NOMO-1 treated with DMSO at 0.1 percent for 48 hours (cell line): ENCODE data around the gene VWC2L.

Experiments used
- DNase-seq: peaks from one replicate; lab custom pipeline; 2025; ENCODE audit not compliant: unreplicated experiment; lab: John Stamatoyannopoulos, UW

VWC2L gene

DNA sequence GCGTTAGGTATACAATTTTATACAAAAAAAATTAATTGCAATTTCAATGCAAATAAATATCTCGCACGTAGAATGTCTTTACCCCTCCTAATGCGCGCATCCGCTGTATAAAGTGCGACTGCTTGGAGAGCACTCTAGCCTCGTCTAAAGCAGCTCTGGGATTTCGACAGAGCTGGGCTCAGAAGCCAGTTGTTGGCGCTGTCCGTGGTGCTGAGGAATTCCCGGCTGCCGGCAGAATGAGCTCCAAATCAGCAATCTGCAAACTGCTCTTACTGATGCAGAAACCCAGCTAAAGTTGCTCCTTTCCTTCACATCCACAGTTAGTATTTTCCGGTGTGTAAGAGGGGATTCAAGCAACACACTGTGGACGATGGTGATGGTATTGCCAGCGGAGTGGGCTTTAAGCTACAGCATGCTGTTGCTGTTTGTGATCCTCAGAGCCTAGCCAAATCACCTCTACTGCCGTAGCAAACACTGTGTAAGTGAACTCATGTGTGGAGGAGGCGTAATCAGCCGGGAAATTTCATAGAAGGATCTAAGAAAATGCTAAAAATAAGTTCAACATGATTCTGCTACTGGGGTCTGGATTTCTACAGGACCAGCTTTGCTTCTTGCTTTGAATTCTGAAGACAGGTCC is at the start of gene VWC2L:
Gene VWC2L (plus strand): TSS at position 137 of the 637 bp plus-strand sequence. CDS start 3,140 bp downstream, outside the sequence.
- DNase-seq: peak; percentile 27

DNA sequence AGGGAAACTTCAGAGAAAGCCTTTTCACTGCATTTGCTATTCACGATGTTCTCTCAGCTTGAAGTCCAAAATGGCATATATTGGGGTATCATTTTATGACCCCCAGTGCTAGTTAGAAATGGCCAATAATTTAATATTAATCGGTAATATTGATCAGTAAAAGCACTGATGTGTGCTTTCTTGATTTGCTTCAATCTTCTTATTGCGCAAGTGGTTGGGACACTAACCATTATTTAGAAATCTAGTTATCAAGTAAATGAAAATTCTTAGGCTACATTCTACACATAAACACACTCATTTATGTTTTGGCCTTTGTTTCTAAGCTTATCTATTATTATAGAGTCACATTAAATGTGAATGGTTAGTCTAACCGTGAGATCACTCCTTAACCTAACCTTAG is 49.7 kb upstream of the VWC2L start:
- no peak for DNase-seq

DNA sequence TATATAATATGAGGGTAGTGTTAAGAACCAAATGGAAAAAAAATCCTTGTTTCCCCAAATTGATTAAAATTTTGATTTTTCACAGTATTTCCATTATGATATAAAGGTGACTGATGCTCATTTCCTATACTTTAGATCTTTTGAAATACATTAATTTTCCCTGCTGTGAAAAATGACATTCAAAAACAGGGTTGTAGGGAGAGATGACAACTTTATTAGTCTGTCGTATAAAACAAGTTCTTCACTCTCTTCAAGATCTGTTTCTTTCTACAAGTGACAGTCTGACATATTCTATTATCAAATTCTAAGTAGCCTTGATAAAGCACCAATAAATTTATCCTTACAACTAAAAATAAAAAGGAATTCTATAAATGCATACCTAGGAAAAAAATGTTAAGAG is 45.3 kb upstream of the VWC2L start:
- DNase-seq: no peak

DNA sequence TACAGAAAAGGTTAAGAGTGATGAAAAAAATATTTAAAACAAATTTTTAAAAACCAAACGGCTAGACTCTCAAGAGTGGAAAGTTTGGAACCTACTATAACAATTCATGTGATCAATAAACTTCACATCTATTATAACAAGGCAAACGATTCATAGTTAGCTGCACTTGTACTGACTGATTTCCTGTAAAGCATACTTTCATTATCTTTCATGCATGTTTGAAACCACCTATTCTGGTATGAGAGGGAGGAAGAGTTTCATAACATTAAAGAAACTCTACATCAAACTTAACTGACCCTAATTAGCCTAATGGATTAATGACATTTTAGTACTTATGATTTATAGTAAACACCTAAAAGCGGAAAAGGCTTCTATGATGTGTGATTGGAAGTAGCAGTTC is 43.7 kb upstream of the VWC2L start:
- no peak for DNase-seq

DNA sequence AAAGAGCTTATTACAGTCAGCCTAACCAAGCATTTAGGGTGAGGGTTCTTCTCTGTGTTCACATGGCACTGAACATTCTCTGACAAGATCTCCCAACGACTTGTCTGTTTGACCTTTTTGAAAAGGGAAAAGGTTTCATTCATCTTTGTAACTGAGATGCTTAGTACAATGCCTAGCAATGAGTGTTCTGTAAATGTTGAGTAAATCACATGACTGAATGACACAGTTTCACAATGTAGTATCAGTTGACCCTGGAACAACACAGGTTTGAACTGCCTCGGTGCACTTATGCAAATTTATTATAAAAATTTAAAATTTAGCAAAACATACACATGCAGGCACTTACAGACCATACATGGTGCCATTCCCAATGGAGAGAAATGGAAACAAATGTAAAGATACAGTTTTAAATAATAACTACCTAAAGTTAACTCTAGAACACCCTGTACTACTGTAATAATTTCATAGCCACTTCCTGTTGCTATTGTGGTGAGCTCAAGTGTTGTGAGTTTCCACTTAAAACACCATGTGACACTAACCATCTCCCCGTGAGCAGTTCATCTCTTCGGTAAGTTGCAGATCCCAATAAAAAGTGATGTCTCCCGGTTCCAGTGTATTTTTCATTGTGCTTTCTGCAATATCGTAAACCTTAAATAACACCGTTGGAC is 34.1 kb upstream of the VWC2L start:
- DNase-seq: no peak

DNA sequence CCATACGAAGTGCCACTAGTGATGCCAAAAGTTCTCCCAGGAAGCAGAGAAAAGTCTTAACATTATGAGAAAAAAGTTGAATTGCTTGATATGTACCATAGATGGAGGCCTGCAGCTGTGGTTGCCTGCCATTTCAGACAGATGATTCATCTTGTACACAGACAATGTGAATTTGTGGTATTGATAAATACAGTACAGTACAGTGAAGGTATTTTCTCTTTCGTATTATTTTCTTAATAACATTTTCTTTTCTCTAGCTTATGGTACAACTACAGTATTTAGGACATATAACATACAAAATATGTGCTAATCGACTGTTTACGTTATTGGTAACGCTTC is 33.6 kb upstream of the VWC2L start:
- no peak for DNase-seq

GRCh38 chr2:214378455-214379103 is 32.3 kb upstream of the VWC2L start:
- no peak for DNase-seq

DNA sequence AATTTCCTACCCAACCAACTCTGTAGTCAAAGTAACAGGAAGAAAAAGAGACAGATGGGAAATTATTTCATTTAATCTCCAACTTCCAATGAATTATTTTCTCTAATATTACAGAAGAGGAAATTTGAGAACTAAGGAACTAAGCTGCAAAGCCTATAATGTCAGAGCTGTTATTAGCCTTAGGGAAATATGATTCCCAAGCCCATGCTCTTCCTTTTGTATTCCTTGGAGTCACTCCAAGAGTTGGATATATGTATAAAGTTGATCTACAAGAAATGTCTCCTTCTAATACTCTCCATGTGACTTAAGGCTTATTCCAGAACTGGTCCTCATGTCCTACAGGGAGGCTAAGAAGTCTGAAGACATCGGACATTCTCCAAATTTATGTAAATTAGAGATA is 31.6 kb upstream of the VWC2L start:
- no peak for DNase-seq

- no peak for DNase-seq
Observed at GRCh38 chr2:214380681-214381080, 30.2 kb upstream of the VWC2L start.

- no peak for DNase-seq
Observed at GRCh38 chr2:214382229-214382628, 28.6 kb upstream of the VWC2L start.

DNA sequence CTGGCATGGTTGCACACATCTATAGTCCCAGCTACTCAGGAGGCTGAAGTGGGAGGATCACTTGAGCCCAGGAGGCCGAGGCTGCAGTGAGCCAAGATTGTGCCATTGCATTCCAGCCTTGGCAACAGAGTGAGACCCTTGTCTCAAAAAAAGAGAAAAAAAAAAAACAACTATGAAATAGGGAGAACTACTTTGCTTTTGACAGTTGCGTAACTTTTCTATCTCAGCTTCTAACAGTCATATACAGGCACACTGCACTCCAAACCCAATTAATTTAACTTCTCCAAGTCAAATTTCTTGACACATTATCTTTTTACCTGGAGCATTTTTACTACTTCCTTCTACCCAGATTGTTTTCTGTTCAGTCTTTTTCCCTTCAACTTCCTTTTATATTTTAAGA is 24.1 kb upstream of the VWC2L start:
- no peak for DNase-seq

- DNase-seq: no peak
Observed at GRCh38 chr2:214389334-214389733, 21.5 kb upstream of the VWC2L start.

GRCh38 chr2:214393796-214394195 is 17.1 kb upstream of the VWC2L start:
- DNase-seq: no peak

- DNase-seq: no peak
Observed at GRCh38 chr2:214395040-214395439, 15.8 kb upstream of the VWC2L start.

DNA sequence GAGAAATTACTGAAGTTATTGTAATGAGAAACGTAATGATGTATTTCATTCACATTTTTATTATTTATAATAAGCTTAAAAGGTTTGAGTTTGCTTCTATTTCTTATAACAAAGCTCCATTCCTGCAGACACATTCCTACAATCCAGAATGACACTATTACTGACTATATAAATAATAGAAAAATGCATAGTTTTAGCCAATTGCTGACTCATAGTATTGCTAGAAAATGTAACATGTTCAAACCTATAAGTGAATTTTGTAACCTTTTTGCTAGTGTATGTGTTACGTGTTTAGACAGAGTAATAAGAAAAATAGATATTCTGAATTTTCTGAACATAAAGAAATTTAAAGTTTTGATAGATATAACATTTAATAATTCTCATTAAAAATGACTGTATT is 9.3 kb upstream of the VWC2L start:
- DNase-seq: no peak

DNA sequence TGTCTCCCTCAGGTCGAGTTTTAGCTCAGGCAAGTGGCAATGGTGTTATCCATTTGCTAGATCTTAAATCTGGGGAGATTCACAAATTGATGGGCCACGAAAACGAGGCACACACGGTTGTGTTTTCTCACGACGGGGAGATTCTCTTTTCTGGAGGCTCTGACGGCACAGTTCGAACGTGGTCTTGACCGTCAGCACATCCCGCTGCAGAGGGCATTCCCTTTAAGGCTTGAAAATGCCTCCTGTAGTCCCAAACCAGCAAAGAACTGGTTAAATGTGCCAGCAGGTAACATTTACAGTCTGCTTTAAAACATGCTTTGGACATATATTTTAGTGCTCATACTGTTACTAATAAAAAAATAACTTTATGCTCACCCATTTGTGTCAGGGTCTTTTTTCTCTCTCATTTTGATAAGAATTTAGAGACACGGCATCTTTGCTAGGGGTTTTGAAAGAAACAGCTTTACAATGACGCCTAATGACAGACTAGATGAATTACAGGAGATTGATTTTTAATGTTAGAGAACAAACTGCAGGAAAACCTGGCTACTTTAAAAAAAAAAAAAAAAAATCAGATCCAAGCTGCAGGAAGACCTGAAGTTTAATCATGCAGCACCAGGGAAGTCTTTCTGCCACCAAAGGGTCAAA is 602 bp upstream of the VWC2L start:
- no peak for DNase-seq

GRCh38 chr2:214412679-214413078 is 1.8 kb downstream of the VWC2L start:
- no peak for DNase-seq

- DNase-seq: no peak
Observed at GRCh38 chr2:214436470-214436869, 25.6 kb downstream of the VWC2L start.

DNA sequence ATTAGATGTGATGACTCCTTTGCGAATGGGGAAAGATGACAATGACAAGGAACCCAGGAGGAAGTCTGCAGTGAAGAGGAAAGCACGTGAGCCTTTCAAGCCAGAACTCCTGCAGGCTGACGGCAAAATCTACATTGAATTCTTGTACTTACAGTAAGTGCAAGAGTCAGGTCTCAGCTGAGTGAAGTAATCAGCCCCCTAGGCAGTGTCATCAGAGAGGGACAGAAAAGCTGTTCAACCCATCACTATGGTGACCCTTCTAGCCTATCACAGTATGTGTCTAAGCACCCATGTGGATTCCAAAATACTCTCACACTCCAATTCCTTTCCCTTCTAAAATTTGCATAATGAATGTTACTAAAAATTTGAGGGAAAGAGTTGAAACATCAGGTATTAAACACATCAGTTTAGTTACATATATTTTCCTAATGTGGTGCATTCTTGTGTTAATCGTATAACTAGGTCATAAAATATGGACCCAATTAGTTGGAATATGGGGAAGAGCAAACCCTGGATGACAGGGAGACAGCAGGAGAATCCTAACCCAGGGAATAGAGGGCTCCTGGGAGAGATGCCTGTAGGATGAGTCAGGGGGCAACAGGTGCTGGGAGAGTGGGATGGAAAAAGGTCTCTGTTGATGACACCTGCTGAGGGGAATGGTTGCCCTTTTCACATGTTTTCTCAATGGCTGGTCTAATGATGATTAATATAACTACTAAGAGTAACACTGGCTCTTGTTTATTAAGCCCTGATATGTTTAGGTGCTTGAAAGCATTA is 39.5 kb downstream of the VWC2L start:
- no peak for DNase-seq

- DNase-seq: no peak
Observed at GRCh38 chr2:214451516-214452275, 40.8 kb downstream of the VWC2L start.
